ENCODE results near the gene TUBG1. TPM values are rescaled to one million over a fixed set of nuclear protein-coding genes. Genes with fewer than 3 reads are reported as not detected.

The TUBG1 gene
- total RNA-seq, 6 experiments from 2014 or later = 85.5 to 127 (median 112) TPM

- no peak overlapping the region for H3K27ac Mint-ChIP-seq
- no peak overlapping the region for H3K4me3 Mint-ChIP-seq
- TF ChIP-seq, protein P1, sequence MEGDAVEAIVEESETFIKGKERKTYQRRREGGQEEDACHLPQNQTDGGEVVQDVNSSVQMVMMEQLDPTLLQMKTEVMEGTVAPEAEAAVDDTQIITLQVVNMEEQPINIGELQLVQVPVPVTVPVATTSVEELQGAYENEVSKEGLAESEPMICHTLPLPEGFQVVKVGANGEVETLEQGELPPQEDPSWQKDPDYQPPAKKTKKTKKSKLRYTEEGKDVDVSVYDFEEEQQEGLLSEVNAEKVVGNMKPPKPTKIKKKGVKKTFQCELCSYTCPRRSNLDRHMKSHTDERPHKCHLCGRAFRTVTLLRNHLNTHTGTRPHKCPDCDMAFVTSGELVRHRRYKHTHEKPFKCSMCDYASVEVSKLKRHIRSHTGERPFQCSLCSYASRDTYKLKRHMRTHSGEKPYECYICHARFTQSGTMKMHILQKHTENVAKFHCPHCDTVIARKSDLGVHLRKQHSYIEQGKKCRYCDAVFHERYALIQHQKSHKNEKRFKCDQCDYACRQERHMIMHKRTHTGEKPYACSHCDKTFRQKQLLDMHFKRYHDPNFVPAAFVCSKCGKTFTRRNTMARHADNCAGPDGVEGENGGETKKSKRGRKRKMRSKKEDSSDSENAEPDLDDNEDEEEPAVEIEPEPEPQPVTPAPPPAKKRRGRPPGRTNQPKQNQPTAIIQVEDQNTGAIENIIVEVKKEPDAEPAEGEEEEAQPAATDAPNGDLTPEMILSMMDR (IDR thresholded peaks at IDR 0.05) = no peak
- no peak for DNase-seq
- peaks cover 10% of the 10 kb centered on the region for H3K36me3 Mint-ChIP-seq (ENCODE audit: low read depth)
- peaks cover 19% of the 10 kb centered on the region for H3K4me1 Mint-ChIP-seq (ENCODE audit: low read depth)
- H3K27me3 Mint-ChIP-seq (ENCODE audit: insufficient read depth) = no peaks in the 10 kb centered on the region; the same call in 1 of the 2 replicates
- no peaks in the 10 kb centered on the region for H3K9me3 Mint-ChIP-seq
Observed at GRCh38 chr17:42581744-42582270, 27.7 kb upstream of the TUBG1 start.

DNA sequence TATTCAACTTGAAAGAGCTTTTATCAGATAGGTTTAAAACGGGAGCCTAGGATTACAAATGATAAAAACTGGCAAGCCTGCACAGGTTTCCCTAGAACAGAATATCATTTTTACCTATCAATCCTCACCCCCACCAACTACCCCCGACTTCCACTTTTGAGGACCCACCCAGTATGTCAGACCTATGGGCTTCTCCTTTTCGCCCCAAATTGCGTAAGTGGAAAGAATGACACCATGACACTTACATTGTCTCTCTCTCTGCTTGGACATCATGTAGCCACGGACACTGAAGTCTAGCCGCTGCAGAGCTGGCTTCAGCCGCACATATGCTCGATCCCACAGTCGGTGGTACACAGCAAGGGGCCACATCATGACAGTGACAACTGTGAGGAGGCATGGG is 24.6 kb upstream of the TUBG1 start:
- no peaks in the 10 kb centered on the region for H3K4me1 Mint-ChIP-seq (ENCODE audit: low read depth)
- H3K27me3 Mint-ChIP-seq (ENCODE audit: insufficient read depth) = no peaks in the 10 kb centered on the region; the same call in 1 of the 2 replicates
- no peak overlapping the region for H3K4me3 Mint-ChIP-seq
- H3K27ac Mint-ChIP-seq = no peak overlapping the region
- peaks cover 6% of the 10 kb centered on the region for H3K36me3 Mint-ChIP-seq (ENCODE audit: low read depth)
- TF ChIP-seq, protein P1 (IDR thresholded peaks at IDR 0.05) = no peak
- no peaks in the 10 kb centered on the region for H3K9me3 Mint-ChIP-seq
- no peak for DNase-seq

- H3K36me3 Mint-ChIP-seq (ENCODE audit: low read depth) = peaks cover 6% of the 10 kb centered on the region
- DNase-seq = no peak
- no peak overlapping the region for H3K4me3 Mint-ChIP-seq
- H3K4me1 Mint-ChIP-seq (ENCODE audit: low read depth) = no peaks in the 10 kb centered on the region
- H3K27me3 Mint-ChIP-seq (ENCODE audit: insufficient read depth) = no peaks in the 10 kb centered on the region; the same call in 1 of the 2 replicates
- TF ChIP-seq, protein P1 (IDR thresholded peaks at IDR 0.05) = no peak
- H3K27ac Mint-ChIP-seq = no peak overlapping the region
- no peaks in the 10 kb centered on the region for H3K9me3 Mint-ChIP-seq
Observed at GRCh38 chr17:42585353-42585752, 24.1 kb upstream of the TUBG1 start.

DNA sequence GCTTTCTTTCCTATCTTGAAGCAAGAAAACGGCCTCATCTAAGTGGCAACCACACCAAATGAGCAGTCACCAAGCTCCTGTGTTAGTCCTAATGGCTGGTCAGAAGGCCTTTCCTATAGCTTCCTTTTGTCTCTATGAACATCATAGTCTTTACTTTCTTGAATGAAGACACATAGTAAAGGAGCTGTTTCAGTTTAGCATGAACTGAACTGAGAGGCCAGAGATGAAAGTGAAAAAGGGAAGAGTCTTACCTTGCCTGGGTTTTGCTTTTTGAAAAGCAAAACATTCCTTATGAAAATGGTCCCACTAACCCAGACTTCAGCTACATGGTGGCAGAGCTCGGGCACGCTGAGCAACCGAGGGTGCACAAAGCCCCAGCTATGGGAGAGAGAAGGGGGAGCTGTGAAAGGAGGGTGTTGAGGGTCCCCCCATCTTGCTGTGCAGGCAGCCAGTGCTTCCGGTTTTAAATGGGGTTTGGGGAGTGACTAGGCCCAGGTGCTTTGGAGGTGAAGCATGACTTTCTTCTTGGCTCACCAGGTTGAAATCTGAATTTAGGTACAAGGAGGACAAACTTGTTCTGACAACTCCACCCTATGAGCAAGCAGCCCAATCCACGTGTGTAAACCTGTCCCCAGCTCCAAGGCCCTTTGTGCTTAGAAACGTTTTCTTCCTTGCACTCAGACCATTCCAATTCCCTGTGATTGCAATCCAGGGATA is 22.8 kb upstream of the TUBG1 start:
- Mint-ChIP-seq H3K4me3 (no peak overlapping the region), H3K27ac (peak overlapping the region; percentile 22; the same call in 1 of the 2 replicates), H3K9me3 (no peaks in the 10 kb centered on the region), H3K36me3 (ENCODE audit: low read depth) (peaks cover 6% of the 10 kb centered on the region), H3K4me1 (ENCODE audit: low read depth) (peaks cover 1% of the 10 kb centered on the region; the same call in 1 of the 2 replicates), H3K27me3 (ENCODE audit: insufficient read depth) (no peaks in the 10 kb centered on the region; the same call in 1 of the 2 replicates)
- TF ChIP-seq, protein P1 (IDR thresholded peaks at IDR 0.05) = no peak
- DNase-seq = no peak

GRCh38 chr17:42590886-42591285 is 18.6 kb upstream of the TUBG1 start:
- peaks cover 6% of the 10 kb centered on the region; the same call in 1 of the 2 replicates for H3K36me3 Mint-ChIP-seq (ENCODE audit: low read depth)
- DNase-seq = no peak

More at GRCh38 chr17:42590886-42591285, 18.6 kb upstream of the TUBG1 start:
- TF ChIP-seq, protein P1 (IDR thresholded peaks at IDR 0.05) = no peak
- no peak overlapping the region for H3K4me3 Mint-ChIP-seq
- no peaks in the 10 kb centered on the region for H3K9me3 Mint-ChIP-seq
- no peaks in the 10 kb centered on the region for H3K27me3 Mint-ChIP-seq (ENCODE audit: insufficient read depth)
- H3K27ac Mint-ChIP-seq = no peak overlapping the region
- H3K4me1 Mint-ChIP-seq (ENCODE audit: low read depth) = peaks cover 4% of the 10 kb centered on the region; the same call in 1 of the 2 replicates

All from HFFc6 (cell line).